Kidney (tissue), 14 donors: ENCODE results near the gene HTT. TPM values are rescaled to one million over a fixed set of nuclear protein-coding genes. Genes with fewer than 3 reads are reported as not detected.

Source experiments
- DNase-seq, 5 donors: peaks; one replicate each; pipeline ENCODE4 v3.0.0-alpha.2; 2013 to 2020
- FAIRE-seq: peaks from 2 replicates; lab custom pipeline; 2012; peaks lifted over from hg19 to GRCh38; lab: Jason Lieb, UNC
- H3K27ac ChIP-seq, 2 donors: one replicate each; pipeline ENCODE4 v1.7.0; 2013; ENCODE audit warnings: low read depth in 2 of 2, low read length in 2 of 2, inconsistent platforms in 1 of 2
- H3K27me3 ChIP-seq: one replicate; pipeline ENCODE4 v1.7.1; 2013; ENCODE audit warnings: low read length, inconsistent platforms; ENCODE audit not compliant: control insufficient read depth, insufficient read depth
- H3K36me3 ChIP-seq, 3 donors: one replicate each; pipeline versions ENCODE4 v1.7.0 to v1.7.1; 2013; ENCODE audit warnings: low read length in 3 of 3, control low read depth in 1 of 3, inconsistent platforms in 1 of 3; ENCODE audit not compliant: insufficient read depth in 3 of 3, control insufficient read depth in 2 of 3
- H3K4me1 ChIP-seq, 3 donors: one replicate each; pipeline versions ENCODE4 v1.7.0 to v1.7.1; 2013; ENCODE audit warnings: low read length in 3 of 3, inconsistent platforms in 1 of 3, low read depth in 1 of 3; ENCODE audit not compliant: control insufficient read depth in 2 of 3, insufficient read depth in 2 of 3
- H3K4me3 ChIP-seq, 3 donors: one replicate each; pipeline versions ENCODE4 v1.7.0 to v1.8.1; 2013; ENCODE audit warnings: low read length in 3 of 3, control low read depth in 1 of 3, inconsistent platforms in 1 of 3
- H3K9ac ChIP-seq, 3 donors: one replicate each; pipeline versions ENCODE4 v1.7.0 to v1.7.1; 2013; ENCODE audit warnings: low read length in 3 of 3, control low read depth in 1 of 3, inconsistent platforms in 1 of 3
- H3K9me3 ChIP-seq, 3 donors: one replicate each; pipeline versions ENCODE4 v1.7.0 to v1.7.1; 2013; ENCODE audit warnings: low read length in 3 of 3, control low read depth in 1 of 3, inconsistent platforms in 1 of 3; ENCODE audit not compliant: control insufficient read depth in 2 of 3, insufficient read depth in 1 of 3
- CTCF ChIP-seq: IDR thresholded peaks from 3 replicates; pipeline ENCODE4 v1.5.1; 2012; ENCODE audit warnings: mild to moderate bottlenecking, moderate library complexity, borderline replicate concordance; ENCODE audit not compliant: insufficient read depth; ENCODE audit errors: extremely low read depth
- intact Hi-C: fragments of 100-400 bp; cut with DNase I; formaldehyde crosslinking; loops from one replicate; pipeline ENCODE4 v1.11.1; 2022
- polyA plus RNA-seq: library from polyadenylated mRNA; stranded (reverse); fragments of 350-450 nt; fragmentation: Illumina TruSeq; extraction: RNeasy Lipid Tissue Mini Kit (QIAGEN cat#74804); gene quantifications from one replicate; pipeline ENCODE4 v1.2.3, GENCODE V29; 2014; ENCODE audit warnings: low read depth, low replicate concordance; ENCODE audit not compliant: insufficient read depth
- total RNA-seq: library from RNA; stranded (reverse); fragmentation: NEBNext Ultra II Directional; extraction: Animal tissue kit (Norgen Biotek cat#: 25700); gene quantifications from one replicate; pipeline ENCODE4 v1.2.1, GENCODE V29; 2021
- donor health status: control.
- donor health status: control.
- donor health status: control.
- donor health status: control.
- donor health status: control.
- donor health status: DM: yes; HTN: yes; CAD: no.
- donor health status: Normal renal cell carcinoma (clear cell type).

The HTT gene
- total and polyA plus RNA-seq, 2 donors from 2014 or later, result 7.2 to 64.0 TPM

DNA sequence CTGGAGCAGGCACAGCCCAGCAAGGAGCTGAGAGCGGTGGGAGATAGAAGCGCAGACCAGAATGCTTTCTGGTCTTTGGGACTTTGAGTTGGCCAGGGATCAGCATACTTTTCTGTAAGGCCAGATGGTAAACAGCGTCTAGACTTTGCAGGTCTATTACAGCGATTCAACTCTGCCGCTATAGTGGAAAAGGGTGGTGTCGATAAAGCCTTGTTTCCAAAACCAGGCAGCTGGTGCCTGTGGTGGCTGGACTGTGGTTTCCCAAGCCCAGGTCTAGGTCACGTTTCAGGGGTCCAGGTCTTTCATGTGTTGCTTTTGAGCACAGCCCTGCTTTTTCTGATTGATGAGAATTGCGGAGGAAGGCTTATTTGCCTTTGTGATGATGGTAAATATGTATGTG, 40.2 kb upstream of the HTT start:
- H3K36me3 ChIP-seq, result no peaks in the 10 kb centered on the region
- no peak for TF ChIP-seq CTCF

GRCh38 chr4:3035249-3035648, 39.2 kb upstream of the HTT start:
- intact Hi-C loops, result no loop called here
- Histone ChIP-seq H3K36me3 (no peaks in the 10 kb centered on the region), H3K27ac (no peak overlapping the region), H3K9ac (no peak overlapping the region), H3K4me1 (peaks cover 0 to 2% (median 0%) of the 10 kb centered on the region in 3 donors), H3K27me3 (no peaks in the 10 kb centered on the region), H3K4me3 (no peak overlapping the region), H3K9me3 (no peaks in the 10 kb centered on the region)
- no peak for FAIRE-seq
- no peak for DNase-seq
- TF ChIP-seq CTCF, result no peak

More for the DNA sequence above, 40.2 kb upstream of the HTT start:
- H3K9ac ChIP-seq, result no peak overlapping the region
- DNase-seq (no peak), FAIRE-seq (no peak)
- intact Hi-C loops, result no loop called here
- peaks cover 0 to 2% (median 0%) of the 10 kb centered on the region in 3 donors for H3K4me1 ChIP-seq
- H3K27me3 ChIP-seq, result no peaks in the 10 kb centered on the region
- H3K9me3 ChIP-seq, result no peaks in the 10 kb centered on the region
- H3K27ac ChIP-seq, result no peak overlapping the region
- no peak overlapping the region for H3K4me3 ChIP-seq

DNA sequence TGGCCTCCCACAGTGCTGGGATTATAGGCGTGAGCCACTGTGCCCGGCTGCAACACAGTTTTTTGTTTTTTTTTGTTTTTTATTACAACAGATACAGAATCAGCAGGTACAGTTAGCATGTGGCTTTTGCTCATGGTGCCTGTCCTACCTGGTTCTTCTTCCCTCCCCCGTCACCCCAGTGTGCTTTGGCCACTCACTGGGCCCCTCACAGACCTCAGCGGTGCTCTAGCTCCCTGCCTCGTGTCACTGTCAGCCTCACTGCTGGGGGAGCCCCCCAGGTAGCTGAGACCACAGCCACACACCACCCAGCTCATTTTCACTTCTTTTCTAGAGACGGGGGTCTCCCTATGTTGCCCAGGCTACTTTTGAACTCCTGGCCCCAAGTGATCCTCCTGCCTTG, 38.8 kb upstream of the HTT start:
- H3K27ac ChIP-seq, result no peak overlapping the region
- DNase-seq, result no peak
- FAIRE-seq, result no peak
- H3K4me3 ChIP-seq, result no peak overlapping the region
- intact Hi-C loops, result no loop called here
- H3K9me3 ChIP-seq, result no peaks in the 10 kb centered on the region
- peaks cover 0 to 2% (median 0%) of the 10 kb centered on the region in 3 donors for H3K4me1 ChIP-seq
- no peak for TF ChIP-seq CTCF
- no peaks in the 10 kb centered on the region for H3K27me3 ChIP-seq
- no peaks in the 10 kb centered on the region for H3K36me3 ChIP-seq
- H3K9ac ChIP-seq, result no peak overlapping the region
